GM06990 (cell line): ENCODE measurements around the gene ZNF212.

Experiments used
- DNase-seq: peaks from one replicate; pipeline ENCODE4 v3.0.0-alpha.2; 2011; ENCODE audit not compliant: insufficient read length; ENCODE audit errors: extremely low read depth
- H3K27me3 ChIP-seq: replicated peaks from 2 replicates; pipeline ENCODE4 v1.6.0; 2011; ENCODE audit warnings: low read length; ENCODE audit not compliant: control insufficient read depth, insufficient read depth
- H3K36me3 ChIP-seq: 2 replicates; pipeline ENCODE4 v1.5.1; 2011; ENCODE audit warnings: low read length; ENCODE audit not compliant: control insufficient read depth, insufficient read depth
- H3K4me3 ChIP-seq: replicated peaks from 2 replicates; pipeline ENCODE4 v1.5.1; 2011; ENCODE audit warnings: low read depth, mild to moderate bottlenecking, control low read depth, low read length
- CTCF ChIP-seq: IDR thresholded peaks from 2 replicates; pipeline ENCODE4 v1.5.1; 2011; ENCODE audit warnings: low read length, control low read depth, mild to moderate bottlenecking, inconsistent platforms; ENCODE audit not compliant: insufficient read depth, poor library complexity, severe bottlenecking

The ZNF212 gene

GRCh38 chr7:149196705-149197171, 42.7 kb upstream of the ZNF212 start:
- Histone ChIP-seq H3K4me3 (peak overlapping the region; percentile 89), H3K27me3 (no peaks in the 10 kb centered on the region), H3K36me3 (peaks cover 13% of the 10 kb centered on the region)
- DNase-seq = peak; percentile 41
- no peak for TF ChIP-seq CTCF

GRCh38 chr7:149197675-149198074, 41.8 kb upstream of the ZNF212 start:
- H3K27me3 ChIP-seq = no peaks in the 10 kb centered on the region
- no peak overlapping the region for H3K4me3 ChIP-seq
- H3K36me3 ChIP-seq = peaks cover 15% of the 10 kb centered on the region
- no peak for DNase-seq
- TF ChIP-seq CTCF = no peak

- Histone ChIP-seq H3K36me3 (peaks cover 19% of the 10 kb centered on the region), H3K27me3 (no peaks in the 10 kb centered on the region), H3K4me3 (no peak overlapping the region)
- DNase-seq = no peak
- TF ChIP-seq CTCF = no peak
These were observed 41.2 kb upstream of the ZNF212 start for GRCh38 chr7:149198161-149198816.

GRCh38 chr7:149199234-149199995, 40.0 kb upstream of the ZNF212 start:
- Histone ChIP-seq H3K27me3 (no peaks in the 10 kb centered on the region), H3K4me3 (no peak overlapping the region), H3K36me3 (peaks cover 25% of the 10 kb centered on the region)
- no peak for TF ChIP-seq CTCF
- no peak for DNase-seq

- Histone ChIP-seq H3K4me3 (no peak overlapping the region), H3K36me3 (peaks cover 40% of the 10 kb centered on the region), H3K27me3 (no peaks in the 10 kb centered on the region)
- TF ChIP-seq CTCF = no peak
- no peak for DNase-seq
These were observed 36.6 kb upstream of the ZNF212 start for GRCh38 chr7:149202831-149203231.
